HG03159 (cell line): ENCODE measurements around the gene WNT5B.
A peak's percentile ranks its signal among the peaks of the same experiment; 100 is the strongest.
"Not testable (repeated sequence)": the region's sequence is repeated elsewhere in the genome, so short reads cannot be mapped to it uniquely, and the experiment has no call there.

Experiments
- ATAC-seq: cut with Tn5 transposase; IDR thresholded peaks from one replicate; pipeline ENCODE4 v1.9.1; 2021; ENCODE audit warnings: mild to moderate bottlenecking, moderate library complexity; ENCODE audit not compliant: unreplicated experiment

WNT5B gene

DNA sequence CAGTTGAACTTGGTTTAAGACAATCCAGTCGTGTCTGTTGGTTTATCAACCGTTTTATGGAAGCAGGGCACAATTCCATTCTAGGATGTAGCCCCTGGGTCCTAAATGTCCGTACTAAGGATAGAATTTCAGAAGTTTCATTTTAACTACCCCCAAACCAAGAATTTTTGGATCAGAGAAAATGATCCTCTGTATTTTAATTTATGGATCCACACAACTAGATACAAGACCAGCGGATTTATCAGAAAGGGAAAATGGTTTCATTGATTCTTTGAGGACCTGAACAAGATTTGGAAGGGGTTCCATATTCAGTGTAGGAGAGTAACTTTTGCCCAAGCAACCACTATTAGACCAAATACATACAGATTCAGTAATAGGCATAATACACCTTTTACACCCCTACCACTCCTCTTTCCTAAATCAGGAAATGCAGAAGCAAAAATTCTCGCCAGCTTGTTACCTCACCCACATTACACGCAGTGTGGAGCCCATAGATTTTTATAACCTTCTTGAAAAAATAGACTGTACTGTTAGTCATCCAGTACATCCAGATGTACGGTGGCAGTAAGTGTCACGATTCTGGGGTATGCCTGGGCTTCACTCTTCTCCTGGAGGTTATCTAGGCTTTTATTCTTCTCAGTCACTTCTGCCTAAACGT, 33.2 kb upstream of the WNT5B start:
- ATAC-seq = no peak

DNA sequence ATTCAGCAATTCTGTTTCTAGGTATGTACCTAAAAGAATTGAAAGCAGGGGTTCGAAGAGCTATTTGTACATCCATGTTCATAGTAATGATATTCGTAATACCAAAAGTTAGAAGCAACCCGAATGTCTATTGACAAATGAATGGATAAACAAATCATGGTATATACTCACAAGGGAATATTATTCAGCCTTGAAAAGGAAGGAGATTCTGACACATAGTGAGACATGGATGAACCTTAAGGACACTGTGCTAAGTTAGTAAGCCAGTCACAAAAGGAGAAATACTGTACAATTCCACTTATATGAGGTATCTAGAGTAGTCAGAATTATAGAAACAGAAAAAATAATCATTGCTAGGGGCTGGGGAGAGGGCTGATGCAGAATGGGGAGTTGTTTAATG, 30.3 kb upstream of the WNT5B start:
- no peak for ATAC-seq

DNA sequence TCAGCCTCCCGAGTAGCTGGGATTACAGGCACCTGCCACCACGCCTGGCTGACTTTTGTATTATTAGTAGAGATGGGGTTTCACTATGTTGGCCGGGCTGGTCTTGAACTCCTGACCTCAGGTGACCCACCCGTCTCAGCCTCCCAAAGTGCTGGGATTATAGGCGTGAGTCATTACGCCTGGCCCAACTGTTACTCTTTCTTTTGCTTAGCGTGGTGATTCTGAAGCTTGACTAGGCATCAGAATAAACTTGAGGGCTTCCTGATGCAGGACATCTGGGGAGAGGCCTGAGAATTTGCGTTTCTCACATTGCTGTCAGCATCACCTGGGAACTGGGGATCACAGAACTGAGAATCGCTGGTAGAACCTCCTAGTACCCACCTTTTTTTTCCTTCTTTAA, 26.3 kb upstream of the WNT5B start:
- not testable (repeated sequence) for ATAC-seq

DNA sequence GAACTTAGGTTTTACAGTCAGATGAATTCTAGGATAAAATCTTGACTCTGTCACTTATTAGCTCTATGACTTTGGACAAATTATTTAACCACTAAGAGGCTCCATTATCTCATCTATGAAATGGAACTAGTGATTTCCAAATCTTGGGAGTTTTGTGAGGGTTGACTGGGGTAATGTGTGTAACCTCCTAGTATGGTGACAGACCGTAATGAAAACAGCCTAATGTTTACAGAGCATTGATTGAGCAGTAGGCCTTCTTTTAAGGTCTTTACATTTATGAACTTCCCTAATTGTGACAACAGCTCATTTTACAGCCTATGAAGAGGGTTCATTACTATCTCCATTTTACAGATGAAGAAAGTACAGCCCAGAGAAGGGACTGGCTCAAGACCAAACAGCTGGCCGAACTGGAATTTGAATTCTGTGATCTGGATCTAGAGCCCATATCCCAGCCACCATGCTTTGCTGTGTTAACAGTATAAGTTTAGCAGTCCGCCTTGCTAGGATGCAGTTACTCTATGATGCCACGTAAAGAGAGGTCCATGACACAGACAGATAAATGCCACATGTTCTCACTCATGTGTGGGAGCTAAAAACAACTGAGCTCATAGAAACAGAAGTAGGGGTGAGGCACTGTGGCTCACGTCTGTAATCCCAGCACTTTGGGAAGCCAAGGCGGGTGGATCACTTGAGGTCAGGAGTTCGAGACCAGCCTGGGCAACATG, 25.6 kb upstream of the WNT5B start:
- ATAC-seq = no peak

DNA sequence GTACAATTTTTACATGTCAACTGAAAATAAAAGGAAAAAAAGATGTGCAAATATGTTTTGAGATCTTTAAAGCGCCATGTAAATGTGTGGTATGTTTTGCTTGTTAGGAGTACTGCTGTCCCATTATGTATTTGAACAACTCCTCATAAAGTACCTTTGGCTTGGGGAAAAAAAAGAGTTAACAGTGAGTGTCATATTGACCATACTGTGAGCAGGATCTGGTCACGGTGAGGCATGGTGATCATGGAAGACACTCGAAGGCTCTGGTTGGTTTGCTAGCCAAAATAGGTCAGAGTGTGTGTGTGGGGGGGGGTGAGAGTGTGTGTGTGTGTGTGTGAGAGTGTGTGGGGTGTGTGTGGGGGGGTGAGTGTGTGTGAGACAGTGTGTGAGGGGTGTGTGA, 24.6 kb upstream of the WNT5B start:
- no peak for ATAC-seq

DNA sequence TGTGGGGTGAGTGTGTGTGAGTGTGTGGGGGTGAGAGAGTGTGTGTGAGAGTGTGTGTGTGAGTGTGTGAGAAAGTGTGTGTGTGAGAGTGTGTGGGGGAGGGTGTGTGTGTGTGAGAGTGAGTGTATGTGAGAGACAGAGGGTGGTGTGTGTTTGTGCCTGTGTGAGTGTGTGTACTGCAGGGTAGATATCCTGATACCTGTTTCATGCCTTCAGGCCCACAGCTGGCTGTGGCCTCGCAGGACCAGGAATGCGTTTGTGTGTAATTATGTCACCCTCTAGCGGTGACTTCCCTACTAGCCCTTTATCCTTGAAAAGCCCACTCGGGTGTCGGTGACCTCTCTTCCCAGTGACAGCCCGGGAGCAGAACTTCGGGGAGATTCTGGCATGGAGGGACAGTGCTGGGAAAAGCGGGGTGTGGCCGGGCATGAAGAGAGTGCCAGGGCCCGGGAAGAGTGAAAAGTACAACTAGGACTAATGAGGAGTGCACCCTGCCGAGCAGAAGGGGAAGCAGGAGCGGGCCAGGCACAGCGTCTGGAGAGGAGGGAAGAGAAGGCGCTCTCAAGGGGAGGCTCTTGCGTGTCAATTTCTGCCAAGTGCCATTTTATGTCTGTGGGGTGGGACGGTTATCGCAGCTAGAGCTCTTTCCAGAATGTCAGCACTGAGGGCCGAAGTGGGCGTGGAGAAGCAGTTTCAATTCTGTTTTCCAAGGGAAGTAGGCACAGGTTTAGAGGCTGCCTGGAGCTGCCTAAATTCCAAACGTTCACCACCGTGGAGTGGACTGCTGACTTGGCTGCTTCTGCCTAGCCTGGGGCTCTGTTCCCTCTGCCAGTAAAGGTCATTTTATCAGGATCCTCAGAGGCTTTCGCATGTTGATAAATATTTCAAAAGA, 23.7 kb upstream of the WNT5B start:
- ATAC-seq = peak; percentile 32

DNA sequence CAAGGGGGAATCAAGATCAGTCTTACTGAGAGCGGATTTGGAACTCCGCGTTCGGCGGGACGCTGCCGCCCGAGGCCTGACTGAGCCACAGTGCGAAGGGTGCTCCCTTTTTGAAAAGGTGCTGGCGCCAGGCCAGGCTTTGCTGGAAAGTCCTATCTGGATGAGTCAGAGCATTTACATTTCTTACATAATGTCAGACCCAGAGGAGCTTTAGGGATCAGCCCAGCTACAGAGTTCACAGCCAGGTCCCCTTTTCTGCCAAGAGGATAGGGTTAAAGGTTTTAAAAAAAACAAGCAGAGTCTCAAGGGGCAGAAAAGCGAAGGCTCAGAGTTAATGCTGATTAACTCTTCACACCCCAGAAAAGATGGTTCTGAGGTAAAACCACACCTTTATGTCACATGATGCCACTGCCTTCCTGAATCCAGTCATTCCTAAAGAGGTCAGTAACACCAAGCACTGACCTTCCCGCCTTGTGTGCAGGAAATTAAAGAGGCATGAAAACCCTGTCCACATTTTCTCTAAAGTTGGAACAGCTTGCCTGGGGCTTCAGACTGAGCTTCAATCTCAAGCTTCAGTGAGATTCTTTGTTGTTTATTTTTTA, 22.9 kb upstream of the WNT5B start:
- ATAC-seq = peak; percentile 52

DNA sequence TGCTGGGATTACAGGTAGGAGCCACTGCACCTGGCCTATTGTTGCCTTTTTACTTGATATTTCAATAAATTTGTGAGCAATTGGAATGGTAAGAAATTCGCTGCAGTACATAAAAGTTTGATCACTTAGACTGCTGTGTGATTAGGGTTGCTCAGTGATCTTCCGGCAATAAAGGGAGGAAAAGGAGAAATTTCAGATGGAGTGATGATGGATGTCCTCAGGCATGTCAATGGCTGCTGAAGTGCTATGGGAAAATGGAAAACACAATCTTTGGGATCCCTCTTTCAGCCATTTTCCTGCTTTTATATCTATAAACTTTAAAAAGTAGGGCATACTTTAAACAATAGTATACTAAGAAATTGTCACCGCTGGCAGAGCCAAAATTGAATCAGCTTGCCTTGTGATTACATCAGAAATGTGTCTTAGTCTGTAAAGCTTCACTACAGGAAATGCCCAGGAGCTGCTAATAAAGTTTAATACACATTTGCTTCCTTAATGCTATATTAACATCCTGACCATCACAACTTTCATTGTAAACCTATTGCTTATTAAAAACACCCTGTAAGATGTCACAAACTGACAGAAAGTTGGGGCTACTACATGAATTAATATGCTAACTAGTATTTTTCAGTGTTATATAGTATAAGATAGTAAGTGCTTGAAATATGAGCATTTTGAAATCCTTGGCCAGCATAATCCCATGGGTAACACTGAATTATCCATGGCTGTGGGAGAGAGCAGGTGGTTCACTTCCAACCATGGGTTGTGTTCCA, 20.9 kb upstream of the WNT5B start:
- ATAC-seq = no peak

DNA sequence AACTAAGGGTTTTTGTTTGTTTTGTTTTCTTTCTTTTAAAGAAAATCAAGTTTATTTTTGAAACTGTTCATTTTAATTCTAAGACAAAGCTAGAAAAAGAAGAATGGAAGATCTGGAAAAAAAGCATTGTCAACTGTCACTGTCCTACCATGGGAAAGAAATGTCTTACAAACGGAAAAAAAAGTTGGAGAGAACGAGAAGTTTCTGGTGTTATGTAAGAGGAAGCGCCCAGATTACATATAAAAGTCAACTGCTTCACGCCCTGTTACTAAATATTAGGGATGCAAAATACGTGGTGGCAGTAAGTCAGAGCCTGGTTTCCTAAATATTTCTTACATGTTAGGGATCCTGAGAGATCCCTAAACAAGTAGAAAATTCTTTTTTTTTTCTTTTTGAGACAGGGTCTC, 20.3 kb upstream of the WNT5B start:
- ATAC-seq = no peak

DNA sequence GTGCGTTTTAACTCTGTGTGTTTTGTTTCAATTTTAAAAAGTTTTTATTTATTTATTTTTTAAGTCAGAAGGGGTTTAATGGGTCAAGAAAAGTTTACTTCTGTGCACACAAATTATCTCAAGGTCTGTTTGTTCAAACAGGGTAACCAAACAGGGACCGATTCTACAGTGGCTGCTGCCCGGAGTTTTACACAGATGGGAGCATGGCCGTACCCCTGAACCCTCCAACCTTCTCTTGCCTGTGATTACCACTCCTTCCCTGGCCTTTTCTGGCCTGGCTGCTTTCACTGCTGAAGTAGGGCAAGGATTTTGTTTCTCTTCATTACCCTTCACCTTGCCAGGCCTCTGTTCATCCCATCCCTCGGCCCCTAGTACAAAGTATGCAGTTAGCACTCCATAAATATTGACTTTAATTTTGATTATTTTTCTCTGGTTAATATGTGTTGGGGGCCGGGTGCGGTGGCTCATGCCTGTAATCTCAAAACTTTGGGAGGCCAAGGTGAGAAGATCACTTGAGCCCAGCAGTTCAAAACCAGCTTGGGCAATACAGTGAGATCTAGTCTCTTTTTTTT, 18.9 kb upstream of the WNT5B start:
- no peak for ATAC-seq

DNA sequence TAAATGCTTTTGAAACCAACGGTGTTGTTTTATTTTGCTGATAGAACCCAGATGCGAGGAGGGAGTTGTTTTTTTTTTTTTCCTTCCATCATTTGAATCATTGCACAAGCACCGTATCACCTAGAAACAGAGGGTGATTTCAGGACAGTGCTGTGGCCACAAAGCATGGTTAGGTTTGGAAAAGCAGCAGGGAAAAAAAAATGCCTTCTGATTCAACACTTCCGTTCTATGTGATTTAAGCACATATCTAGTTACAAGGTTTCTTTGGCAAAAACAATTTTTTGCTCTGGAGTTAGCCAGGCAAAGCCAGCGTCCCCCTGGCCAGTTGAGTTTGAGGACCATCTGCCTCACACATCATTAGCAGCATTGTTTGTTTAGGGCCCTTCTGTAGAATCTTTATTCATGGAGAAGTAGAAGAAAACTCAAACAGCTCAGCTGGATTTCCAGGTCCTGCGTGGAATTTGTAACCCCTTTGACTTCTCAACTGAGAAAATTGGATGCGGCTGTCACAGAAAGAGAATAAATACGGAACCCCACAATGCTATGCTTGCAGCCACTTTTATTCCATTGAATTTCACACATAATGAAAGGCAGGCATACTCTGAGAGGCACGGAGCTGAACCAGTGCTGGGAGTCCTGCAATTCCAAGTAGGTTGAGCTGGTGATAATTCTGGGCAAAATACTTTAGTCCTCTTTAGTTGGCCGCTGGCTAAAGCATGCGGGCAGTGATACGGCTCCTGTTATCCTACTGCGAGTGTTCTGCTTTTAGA, 17.0 kb upstream of the WNT5B start:
- ATAC-seq = no peak

DNA sequence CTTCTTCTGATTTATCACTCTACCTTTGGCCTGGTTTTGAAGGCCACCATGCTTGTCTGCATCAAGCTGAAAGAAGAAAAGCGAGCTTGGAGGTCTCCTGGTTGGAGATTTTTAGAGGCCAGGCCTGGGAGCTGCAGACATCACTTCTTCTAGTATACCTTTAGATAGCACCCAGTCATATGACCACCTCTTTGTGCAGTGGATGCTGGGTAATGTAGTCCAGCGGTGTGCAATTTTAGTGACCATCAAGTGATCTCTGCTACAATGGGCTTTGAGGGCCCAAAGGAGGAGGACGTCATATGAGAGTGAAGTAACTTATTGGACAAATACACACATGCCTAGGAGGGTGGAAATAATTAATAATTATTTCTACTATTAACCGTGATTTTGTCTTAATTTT, 15.2 kb upstream of the WNT5B start:
- no peak for ATAC-seq

DNA sequence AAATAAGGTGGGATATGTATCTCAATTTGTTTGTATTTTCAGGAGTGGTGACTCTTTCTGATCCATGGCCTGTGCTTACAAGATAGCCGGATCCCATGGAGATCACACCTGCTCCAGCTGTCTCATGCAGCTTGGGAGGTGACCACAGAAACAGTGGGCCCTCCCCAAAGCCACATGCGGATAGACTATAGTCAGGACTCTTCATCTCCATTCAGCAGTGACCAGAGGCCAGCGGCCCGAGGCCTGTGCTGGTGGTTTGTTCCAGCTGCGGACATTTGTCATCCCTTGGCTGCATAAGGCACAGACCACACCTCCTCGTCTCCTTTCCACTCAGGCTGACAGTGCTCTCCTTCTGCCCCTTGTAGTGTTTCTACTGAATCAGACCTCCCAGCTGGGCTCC, 14.7 kb upstream of the WNT5B start:
- no peak for ATAC-seq

DNA sequence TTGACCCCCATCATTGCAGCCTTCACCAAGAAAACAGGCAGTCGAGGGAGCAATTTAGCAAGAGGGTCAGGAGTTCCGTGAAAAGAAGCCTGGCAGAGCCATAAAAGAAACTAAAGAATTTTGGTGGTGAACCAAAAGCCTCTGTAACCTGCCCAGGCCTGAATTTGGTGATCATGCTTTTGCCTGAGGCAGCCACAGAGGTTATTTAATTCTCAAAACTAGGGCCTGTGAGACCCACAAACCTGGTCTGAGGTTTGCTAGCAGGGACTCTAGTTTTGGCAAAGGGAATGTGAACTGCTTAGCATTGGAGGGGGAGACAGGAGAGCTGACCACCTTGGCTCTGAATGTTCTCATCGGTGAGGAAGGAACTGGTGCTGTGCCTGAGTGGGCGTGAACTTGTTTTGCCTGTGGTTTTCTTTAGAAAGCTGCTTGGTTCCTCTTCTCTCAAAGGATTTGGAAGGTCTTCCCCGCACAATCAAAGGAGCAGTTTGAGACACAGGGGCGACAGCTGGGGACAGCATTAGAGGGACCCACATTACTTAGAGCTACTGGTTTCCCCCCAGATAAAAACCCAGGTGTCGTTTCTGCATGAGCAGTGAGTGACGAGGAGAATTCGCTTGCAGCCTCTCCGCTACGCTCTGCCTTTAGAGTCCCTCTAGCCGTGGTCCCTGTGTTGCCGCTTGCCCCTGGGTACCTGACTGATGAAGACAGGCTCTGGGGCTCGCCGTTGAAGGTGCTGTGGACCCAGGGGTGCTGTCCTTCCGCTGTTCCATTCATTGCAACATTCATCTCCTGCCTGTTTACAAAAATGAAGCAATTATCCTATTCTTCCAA, 12.6 kb upstream of the WNT5B start:
- ATAC-seq = no peak

DNA sequence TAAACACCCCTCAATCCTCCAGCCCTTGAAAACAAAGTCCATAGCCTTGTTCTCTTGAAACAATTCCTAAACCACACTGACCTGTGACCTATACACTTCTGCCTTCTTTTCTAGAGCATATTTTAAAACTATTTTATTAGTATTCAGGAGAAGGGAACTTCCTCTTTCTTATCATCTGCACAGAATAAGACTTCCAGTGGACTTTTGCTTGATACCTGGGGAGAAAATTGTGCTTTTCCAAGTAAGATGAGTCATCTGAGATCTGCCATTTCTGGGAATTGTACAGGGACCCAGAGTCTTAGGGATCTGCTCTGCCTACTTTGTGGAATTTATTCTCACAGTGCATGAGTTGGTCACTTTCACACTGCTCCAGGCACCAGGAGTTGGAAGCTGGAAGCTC, 10.5 kb upstream of the WNT5B start:
- no peak for ATAC-seq

DNA sequence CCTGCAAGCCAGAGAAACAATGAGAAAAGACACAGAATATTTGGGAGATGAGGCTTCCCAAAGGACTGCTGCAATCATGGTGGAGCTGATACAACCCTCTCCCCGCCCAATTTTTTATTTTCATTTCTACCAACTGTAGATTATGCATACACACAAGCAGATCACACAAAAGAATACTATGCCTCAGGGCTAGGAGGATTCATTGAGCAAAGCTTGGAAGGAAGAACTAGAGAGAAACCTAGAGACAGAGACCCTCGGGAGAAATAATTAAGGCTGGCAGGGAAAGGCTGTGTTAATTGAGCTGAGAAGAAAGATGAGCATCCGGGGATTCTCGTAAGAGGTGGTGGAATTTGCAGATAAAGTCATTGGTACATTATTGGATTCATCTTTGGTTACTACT, 9.9 kb upstream of the WNT5B start:
- no peak for ATAC-seq

DNA sequence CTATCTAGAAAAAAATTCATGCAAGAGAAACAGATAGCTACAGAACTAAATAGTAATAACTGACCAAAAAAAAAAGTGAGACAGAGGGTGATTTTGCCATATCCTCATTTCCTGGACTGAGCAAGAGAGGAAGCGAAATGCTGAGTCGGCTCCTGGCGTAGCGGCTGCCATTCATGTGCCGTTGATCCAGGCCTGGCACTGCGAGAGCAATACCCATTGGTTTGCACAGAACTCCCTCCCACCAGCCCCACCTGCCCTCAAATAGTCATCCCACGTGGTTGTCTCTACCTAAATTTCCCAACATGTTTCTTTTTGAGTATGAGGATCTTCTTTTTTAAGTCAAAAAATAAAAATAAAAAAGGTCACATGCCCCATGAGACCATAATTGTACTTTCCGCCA, 9.4 kb upstream of the WNT5B start:
- no peak for ATAC-seq

DNA sequence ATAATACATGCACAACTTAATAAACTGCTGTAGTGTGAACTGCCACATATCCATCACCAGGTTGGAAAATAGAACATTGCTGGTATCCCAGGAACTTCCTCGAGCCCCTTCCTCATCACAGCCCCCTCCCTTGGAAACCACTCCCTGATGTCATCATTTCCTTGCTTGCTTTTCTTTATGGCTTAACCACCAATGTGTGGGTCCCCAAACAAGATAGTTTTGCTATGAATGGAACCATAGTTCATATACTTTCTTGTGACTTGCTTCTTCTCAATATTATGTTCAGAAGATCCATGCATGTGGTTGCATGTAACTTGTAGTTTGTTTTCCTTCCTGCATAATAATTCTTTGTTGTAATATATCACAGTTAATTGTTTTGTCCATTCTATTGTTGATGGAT, 8.9 kb upstream of the WNT5B start:
- ATAC-seq = no peak

DNA sequence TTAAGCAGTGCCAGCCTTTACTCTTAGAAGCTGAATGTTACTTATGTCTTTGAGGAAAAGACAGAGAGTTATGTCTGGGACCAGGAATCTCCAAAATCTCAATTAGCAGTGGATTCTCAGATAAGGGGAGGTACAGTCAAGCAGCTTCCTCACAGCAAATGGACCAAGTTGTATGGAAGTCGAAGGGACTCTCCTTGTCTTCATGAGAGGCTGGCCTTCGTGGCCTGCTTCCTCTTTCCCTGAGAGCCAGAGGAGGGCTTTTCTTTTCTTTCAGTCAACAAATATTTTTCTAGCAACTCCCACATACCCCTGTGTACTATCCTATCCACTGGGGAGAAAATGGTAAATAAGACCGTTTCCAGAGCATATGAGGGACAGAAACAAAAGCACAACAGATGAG, 6.6 kb upstream of the WNT5B start:
- ATAC-seq = no peak
